Ovary (tissue), 9 donors: ENCODE results near the gene MEGF8. TPM values are rescaled to one million over a fixed set of nuclear protein-coding genes. Genes with fewer than 3 reads are reported as not detected.

Experiments used
- DNase-seq, 5 donors: peaks; one replicate each; pipeline ENCODE4 v3.0.0-alpha.2; 2019 to 2020
- H3K27ac ChIP-seq, 2 donors: fragments of 200-600 bp; one replicate each; pipeline versions ENCODE4 v1.5.1 to v1.8.0; 2019 to 2022
- H3K27me3 ChIP-seq: fragments of 200-600 bp; one replicate; pipeline ENCODE4 v1.8.0; 2022
- H3K36me3 ChIP-seq: fragments of 200-600 bp; sonication (generic); one replicate; pipeline ENCODE4 v1.5.1; 2019
- H3K4me1 ChIP-seq: one replicate; pipeline ENCODE4 v1.8.1; 2013; ENCODE audit warnings: mild to moderate bottlenecking, moderate library complexity; ENCODE audit not compliant: insufficient read depth
- H3K4me3 ChIP-seq: fragments of 200-600 bp; sonication (generic); one replicate; pipeline ENCODE4 v1.5.1; 2017
- H3K9me3 ChIP-seq, 2 donors: fragments of 200-600 bp in 1 of 2; sonication (generic) in 1 of 2; one replicate each; pipeline versions ENCODE4 v1.5.1 to v1.8.1; 2013 to 2019; ENCODE audit warnings: mild to moderate bottlenecking in 1 of 2, moderate library complexity in 1 of 2
- EP300 ChIP-seq: sonication (generic); formaldehyde crosslinking; IDR thresholded peaks from one replicate; pipeline ENCODE4 v1.6.1; 2017; ENCODE audit warnings: antibody characterized with exemption
- POLR2A ChIP-seq: fragments of 450-650 bp; IDR thresholded peaks from one replicate; pipeline ENCODE4 v1.6.1; 2017; ENCODE audit warnings: antibody characterized with exemption, mild to moderate bottlenecking, moderate library complexity
- WGBS, 3 donors: extraction: QIAGEN DNeasy Blood & Tissue Kit in 1 of 3; methylation state at CpG; one replicate each; pipeline versions ENCODE4 v1.1.5 to v1.1.7; 2013 to 2017; 5-methylcytosine and 5-hydroxymethylcytosine counted together
- intact Hi-C, 4 donors: fragments of 100-400 bp; cut with DNase I; formaldehyde crosslinking; loops; one replicate each; pipeline versions ENCODE4 v1.11.0 to v1.15.1; 2022 to 2023
- polyA plus RNA-seq, 2 donors: library from polyadenylated mRNA; stranded (reverse); fragments of 200-250 nt in 1 of 2; fragments of 350-450 nt in 1 of 2; fragmentation: Illumina TruSeq in 1 of 2; extraction: RNeasy Lipid Tissue Mini Kit (QIAGEN cat#74804) in 1 of 2; gene quantifications; one replicate each; pipeline ENCODE4 v1.2.3, GENCODE V29; 2013 to 2014
- total RNA-seq, 7 donors: library from RNA; depleted of rRNA in 2 of 7; stranded (reverse); fragments of >200 nt in 2 of 7; fragmentation: NEBNext Ultra II Directional in 3 of 7; extraction: Animal tissue kit (Norgen Biotek cat#: 25700) in 3 of 7; gene quantifications; one replicate each; pipeline versions ENCODE4 v1.1.0 to v1.2.4, GENCODE V29; 2016 to 2023
- TF ChIP-seq, protein P1 (sequence below), 3 donors: fragments of 450-650 bp in 2 of 3; fragments of 200-600 bp in 1 of 3; IDR thresholded peaks; one replicate each; pipeline versions ENCODE4 v1.5.1 to v1.8.0; 2016 to 2022; ENCODE audit warnings: antibody characterized with exemption in 3 of 3, mild to moderate bottlenecking in 1 of 3
- donor health status: DM: no; HTN: no; CAD: no; lungs with moderate emphysema.
- donor health status: DM: no; HTN: no; CAD: no.
- donor health status: Bipolar disorder and iron deficiency.
- donor health status: DM: yes; HTN: yes; CAD: no.
- donor health status: DM: no; HTN: no; CAD: no.
- donor health status: DM: yes; HTN: yes; CAD: no.

Gene MEGF8
- total and polyA plus RNA-seq, 9 donors: 11.0 to 31.6 (median 23.3) TPM

DNA sequence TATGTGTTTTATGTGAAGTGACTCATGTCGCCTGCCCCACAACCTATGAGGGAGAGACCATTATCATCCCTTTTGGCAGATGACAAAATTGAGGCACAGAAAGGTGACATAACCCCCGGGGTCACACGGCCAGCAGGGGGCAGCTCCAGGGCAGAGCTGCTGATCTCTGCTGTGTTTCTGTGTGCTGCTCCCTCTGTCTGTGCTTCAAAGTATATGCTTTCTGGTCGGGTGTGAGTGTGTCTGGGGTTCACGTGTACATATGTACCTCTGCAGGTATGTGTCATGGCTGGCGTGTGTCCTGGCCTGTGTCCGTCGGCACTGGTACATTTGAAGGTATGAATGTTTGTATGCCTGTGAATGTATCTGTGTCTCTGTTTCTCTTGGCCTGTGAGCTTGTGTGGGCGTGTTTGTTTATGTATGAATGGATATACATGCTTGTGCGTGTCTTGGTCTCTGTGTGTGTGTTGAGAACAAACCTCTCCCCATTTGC, 94.7 kb downstream of the MEGF8 start:
- Histone ChIP-seq H3K27ac (no peak overlapping the region), H3K4me1 (peaks cover 7% of the 10 kb centered on the region), H3K36me3 (no peaks in the 10 kb centered on the region), H3K9me3 (no peaks in the 10 kb centered on the region), H3K27me3 (no peaks in the 10 kb centered on the region), H3K4me3 (no peak overlapping the region)
- intact Hi-C loops: no loop called here
- 40 to 53% (median 50%) methylated on average over 10 of the region's 10 CpGs for WGBS, 3 donors
- TF ChIP-seq, protein P1, sequence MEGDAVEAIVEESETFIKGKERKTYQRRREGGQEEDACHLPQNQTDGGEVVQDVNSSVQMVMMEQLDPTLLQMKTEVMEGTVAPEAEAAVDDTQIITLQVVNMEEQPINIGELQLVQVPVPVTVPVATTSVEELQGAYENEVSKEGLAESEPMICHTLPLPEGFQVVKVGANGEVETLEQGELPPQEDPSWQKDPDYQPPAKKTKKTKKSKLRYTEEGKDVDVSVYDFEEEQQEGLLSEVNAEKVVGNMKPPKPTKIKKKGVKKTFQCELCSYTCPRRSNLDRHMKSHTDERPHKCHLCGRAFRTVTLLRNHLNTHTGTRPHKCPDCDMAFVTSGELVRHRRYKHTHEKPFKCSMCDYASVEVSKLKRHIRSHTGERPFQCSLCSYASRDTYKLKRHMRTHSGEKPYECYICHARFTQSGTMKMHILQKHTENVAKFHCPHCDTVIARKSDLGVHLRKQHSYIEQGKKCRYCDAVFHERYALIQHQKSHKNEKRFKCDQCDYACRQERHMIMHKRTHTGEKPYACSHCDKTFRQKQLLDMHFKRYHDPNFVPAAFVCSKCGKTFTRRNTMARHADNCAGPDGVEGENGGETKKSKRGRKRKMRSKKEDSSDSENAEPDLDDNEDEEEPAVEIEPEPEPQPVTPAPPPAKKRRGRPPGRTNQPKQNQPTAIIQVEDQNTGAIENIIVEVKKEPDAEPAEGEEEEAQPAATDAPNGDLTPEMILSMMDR (IDR thresholded peaks at IDR 0.05): no peak
- no peak for TF ChIP-seq EP300
- no peak for TF ChIP-seq POLR2A
- peak in 1 of 5 donors; percentile 23 for DNase-seq

DNA sequence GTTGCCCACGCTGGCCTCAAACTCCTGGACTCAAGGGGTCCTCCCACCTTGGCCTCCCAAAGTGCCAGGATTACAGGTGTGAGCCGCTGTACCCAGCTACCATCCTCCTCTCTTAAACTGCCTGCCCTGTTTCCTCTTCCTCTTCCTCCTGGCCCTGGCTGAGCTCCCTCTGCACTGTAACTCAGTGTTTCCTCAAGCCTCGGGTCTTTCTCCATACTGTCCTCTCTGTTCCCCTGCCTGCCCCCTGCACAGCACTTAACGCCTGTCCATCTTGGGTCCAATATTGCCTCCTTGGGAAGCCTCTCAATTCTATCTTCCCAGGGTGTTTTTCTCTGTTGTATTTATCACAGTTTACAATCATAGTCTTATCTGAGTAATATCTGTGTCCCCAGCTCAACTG, 95.7 kb downstream of the MEGF8 start:
- Histone ChIP-seq H3K36me3 (no peaks in the 10 kb centered on the region), H3K27ac (no peak overlapping the region), H3K27me3 (no peaks in the 10 kb centered on the region), H3K9me3 (no peaks in the 10 kb centered on the region), H3K4me3 (no peak overlapping the region), H3K4me1 (peaks cover 7% of the 10 kb centered on the region)
- no peak for DNase-seq
- TF ChIP-seq EP300: no peak
- no peak for TF ChIP-seq POLR2A
- TF ChIP-seq, protein P1 (IDR thresholded peaks at IDR 0.05): no peak
- intact Hi-C loops: no loop called here
- WGBS, 3 donors: 86 to 90% (median 87%) methylated on average over 4 of the region's 4 CpGs

DNA sequence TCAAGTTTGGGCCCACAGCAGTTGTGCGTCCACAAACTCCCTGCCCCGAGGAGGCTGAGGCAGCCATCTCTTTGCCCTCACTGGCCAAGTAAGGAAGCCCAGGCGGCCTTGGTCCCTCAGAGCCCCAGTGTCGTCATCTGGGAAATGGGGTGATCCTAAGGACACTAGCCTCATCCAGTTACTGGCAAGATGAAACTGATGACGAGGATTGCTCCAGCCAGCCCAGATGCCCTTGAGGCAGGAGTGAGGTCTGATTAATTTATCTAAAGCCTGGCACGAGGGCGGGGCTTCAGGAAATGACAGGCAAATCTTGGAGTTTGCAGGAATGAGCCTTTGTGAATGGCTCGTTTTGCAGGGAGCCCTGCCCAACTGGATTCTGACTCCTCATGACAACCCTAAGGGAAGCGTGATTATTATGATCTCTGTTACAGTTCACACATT, 96.2 kb downstream of the MEGF8 start:
- Histone ChIP-seq H3K27ac (no peak overlapping the region), H3K4me1 (peaks cover 7% of the 10 kb centered on the region), H3K27me3 (no peaks in the 10 kb centered on the region), H3K4me3 (no peak overlapping the region), H3K9me3 (no peaks in the 10 kb centered on the region), H3K36me3 (no peaks in the 10 kb centered on the region)
- TF ChIP-seq, protein P1 (IDR thresholded peaks at IDR 0.05): no peak
- TF ChIP-seq EP300: no peak
- TF ChIP-seq POLR2A: no peak
- 79 to 82% (median 81%) methylated on average over 9 of the region's 9 CpGs for WGBS, 3 donors
- peak in 1 of 5 donors; percentile 31 for DNase-seq
- intact Hi-C loops: no loop called here

DNA sequence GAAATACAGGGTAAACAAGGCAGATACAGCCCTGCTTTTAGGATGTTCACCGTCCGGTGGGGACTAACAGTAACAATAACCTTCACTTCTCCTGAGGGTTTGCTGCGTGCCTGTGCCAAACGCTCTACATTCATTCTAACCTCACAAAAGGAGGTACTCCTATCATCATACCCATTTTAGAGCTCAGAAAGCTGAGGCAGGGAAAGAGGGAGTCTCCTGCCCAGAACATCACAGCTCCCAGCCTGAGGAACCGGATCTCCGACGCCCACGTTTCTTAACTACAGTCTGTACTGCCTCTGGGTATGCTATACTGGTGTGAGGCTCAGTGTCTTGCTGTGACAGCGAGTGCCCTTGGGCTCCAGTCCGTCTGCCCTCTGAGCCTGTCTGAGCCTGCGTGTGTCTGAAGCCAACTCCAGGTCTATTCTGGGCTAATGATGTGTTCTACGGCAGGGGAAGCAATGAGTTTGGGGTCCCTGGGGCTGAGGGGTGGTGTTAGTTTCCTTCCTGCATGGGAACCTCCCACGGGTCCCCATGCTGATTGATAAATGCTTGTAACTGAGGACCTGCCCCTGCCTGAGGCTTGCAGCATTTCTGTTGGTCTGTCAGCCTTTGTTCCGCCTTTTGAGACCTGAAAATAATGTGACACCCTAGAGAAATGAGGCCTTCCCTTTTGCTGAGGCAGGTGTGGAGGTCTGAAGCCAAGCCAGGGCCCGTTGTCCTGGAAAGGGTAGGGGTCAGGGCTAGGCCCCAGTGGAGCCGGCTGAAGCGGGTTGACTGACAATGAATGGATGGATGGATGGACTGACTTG, 96.9 kb downstream of the MEGF8 start:
- Histone ChIP-seq H3K4me3 (peak overlapping the region; percentile 60), H3K4me1 (peaks cover 7% of the 10 kb centered on the region), H3K27me3 (no peaks in the 10 kb centered on the region), H3K9me3 (no peaks in the 10 kb centered on the region), H3K27ac (peak overlapping the region in 1 of 2 donors; percentile 56), H3K36me3 (no peaks in the 10 kb centered on the region)
- intact Hi-C loops: no loop called here
- TF ChIP-seq, protein P1 (IDR thresholded peaks at IDR 0.05): no peak
- no peak for TF ChIP-seq EP300
- no peak for TF ChIP-seq POLR2A
- peak in 1 of 5 donors; percentile 34 for DNase-seq
- WGBS, 3 donors: 66 to 73% (median 72%) methylated on average over 17 of the region's 17 CpGs
